ENCODE data around the gene THOC2.
"Not testable (repeated sequence)": the region's sequence is repeated elsewhere in the genome, so short reads cannot be mapped to it uniquely, and the experiment has no call there.

THOC2 gene

DNA sequence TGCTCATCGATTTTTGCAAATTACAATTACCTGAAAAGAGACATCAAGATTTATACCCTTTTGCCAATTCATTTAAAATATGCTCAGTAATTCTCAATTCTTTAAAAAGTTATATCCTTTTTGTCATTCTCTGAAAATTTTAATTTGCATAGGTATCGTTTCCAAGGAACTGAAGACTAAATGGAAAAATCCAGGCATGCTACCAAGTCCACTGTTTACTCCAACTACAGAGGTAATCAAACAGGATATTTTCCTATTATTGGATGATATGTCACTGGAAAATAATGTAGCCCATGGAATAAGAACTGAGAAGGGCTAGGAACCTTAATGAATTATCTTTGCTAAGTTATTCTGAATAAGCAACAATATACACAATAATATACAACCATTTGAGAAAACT lies 132.7 kb downstream of the THOC2 start:
- no peak for FAIRE-seq
- TF ChIP-seq POLR2A (IDR thresholded peaks at IDR 0.05; ENCODE audit: low read depth, low read length) (no peak), SPI1 (IDR thresholded peaks at IDR 0.05; ENCODE audit: low read depth, low read length) (no peak), POLR2AphosphoS5 (IDR thresholded peaks at IDR 0.05; ENCODE audit: low read depth, low read length) (no peak), TAF1 (IDR thresholded peaks at IDR 0.05; ENCODE audit: low read depth, low read length) (no peak), PAX5 (IDR thresholded peaks at IDR 0.05; ENCODE audit: insufficient read depth, low read length, severe bottlenecking) (no peak), POU2F2 (IDR thresholded peaks at IDR 0.05; ENCODE audit: low read depth, low read length) (no peak)

DNA sequence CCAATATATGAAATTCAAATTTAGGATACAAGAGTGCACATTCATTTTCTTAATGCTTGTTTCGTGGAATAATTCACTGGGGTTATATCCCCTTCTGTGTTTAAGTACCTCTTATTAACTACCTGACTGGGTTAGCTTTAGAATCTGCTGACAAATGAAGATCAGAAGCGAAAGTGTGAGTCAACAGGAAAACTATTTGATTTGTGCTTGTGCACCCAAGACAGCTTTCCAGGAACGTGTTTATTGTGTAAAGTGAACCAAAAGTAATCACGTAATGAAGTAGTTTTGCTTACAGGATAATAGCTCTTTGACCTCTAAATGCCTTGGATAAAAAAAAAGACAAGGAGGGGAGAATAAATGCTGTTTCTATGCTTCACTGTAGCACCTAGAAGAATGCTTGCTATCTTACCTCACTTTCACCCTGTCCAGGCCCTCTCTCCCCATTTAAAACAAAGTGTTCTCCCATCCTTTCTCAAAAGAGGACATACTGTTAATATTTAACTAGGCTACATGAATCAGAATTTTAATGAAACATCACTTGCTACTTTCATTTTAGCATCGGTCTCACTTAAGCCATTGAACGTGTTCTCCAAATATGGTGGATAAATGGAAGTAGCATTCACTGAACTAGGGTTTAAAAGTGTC lies 141.9 kb downstream of the THOC2 start:
- no peak for TF ChIP-seq POLR2A (IDR thresholded peaks at IDR 0.05; ENCODE audit: low read depth, low read length)
- TF ChIP-seq POU2F2 (IDR thresholded peaks at IDR 0.05; ENCODE audit: low read depth, low read length): no peak
- TF ChIP-seq PAX5 (IDR thresholded peaks at IDR 0.05; ENCODE audit: insufficient read depth, low read length, severe bottlenecking): no peak
- TF ChIP-seq TAF1 (IDR thresholded peaks at IDR 0.05; ENCODE audit: low read depth, low read length): no peak
- no peak for TF ChIP-seq SPI1 (IDR thresholded peaks at IDR 0.05; ENCODE audit: low read depth, low read length)
- TF ChIP-seq POLR2AphosphoS5 (IDR thresholded peaks at IDR 0.05; ENCODE audit: low read depth, low read length): no peak
- DNase-seq (ENCODE audit: insufficient read length, low spot score) (no peak), FAIRE-seq (peak; percentile 61)

More for the DNA sequence above, 132.7 kb downstream of the THOC2 start:
- no peak for DNase-seq (ENCODE audit: insufficient read length, low spot score)

DNA sequence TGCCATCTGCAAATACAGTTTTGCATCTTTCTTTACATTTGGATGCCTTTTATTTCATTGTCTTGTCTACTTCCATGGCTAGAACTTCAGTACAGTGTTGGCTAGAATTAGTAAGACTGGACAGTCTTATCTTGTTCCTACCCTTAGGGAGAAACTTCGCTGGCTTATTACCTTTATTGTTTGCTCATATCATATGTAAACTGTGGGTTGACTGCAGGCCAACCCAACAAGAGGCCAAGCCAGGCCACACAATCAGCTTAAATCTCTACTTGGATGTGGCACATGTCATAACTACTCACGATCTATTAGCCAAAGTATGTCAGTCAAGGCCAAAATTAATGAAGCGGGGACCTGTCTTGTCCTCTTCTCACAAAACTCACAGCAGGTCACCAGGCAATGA lies 144.1 kb downstream of the THOC2 start:
- no peak for TF ChIP-seq POU2F2 (IDR thresholded peaks at IDR 0.05; ENCODE audit: low read depth, low read length)
- TF ChIP-seq POLR2A (IDR thresholded peaks at IDR 0.05; ENCODE audit: low read depth, low read length): no peak
- no peak for TF ChIP-seq SPI1 (IDR thresholded peaks at IDR 0.05; ENCODE audit: low read depth, low read length)
- TF ChIP-seq POLR2AphosphoS5 (IDR thresholded peaks at IDR 0.05; ENCODE audit: low read depth, low read length): no peak
- TF ChIP-seq PAX5 (IDR thresholded peaks at IDR 0.05; ENCODE audit: insufficient read depth, low read length, severe bottlenecking): no peak
- TF ChIP-seq TAF1 (IDR thresholded peaks at IDR 0.05; ENCODE audit: low read depth, low read length): no peak
- DNase-seq (ENCODE audit: insufficient read length, low spot score) (no peak), FAIRE-seq (no peak)

DNA sequence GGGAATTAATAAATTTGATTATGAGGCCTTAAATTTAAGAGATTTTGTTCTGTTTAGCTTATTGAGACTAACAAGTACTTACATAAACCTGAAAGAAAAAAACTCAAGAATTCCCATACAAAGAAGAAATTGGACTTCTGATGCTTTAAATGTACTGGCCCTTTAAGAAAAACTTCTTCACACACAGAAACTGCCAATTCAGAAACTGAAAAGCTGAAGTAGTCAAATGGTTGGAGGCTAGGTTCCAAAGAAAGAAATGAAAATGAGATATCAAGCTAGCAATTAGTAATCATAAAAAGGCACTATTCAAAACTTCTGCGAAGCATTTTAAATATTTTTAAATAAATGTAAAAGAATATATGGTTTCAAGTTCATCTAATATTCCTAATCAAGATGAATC lies 151.3 kb downstream of the THOC2 start:
- DNase-seq (ENCODE audit: insufficient read length, low spot score): no peak
- no peak for TF ChIP-seq TAF1 (IDR thresholded peaks at IDR 0.05; ENCODE audit: low read depth, low read length)
- no peak for TF ChIP-seq POU2F2 (IDR thresholded peaks at IDR 0.05; ENCODE audit: low read depth, low read length)
- no peak for TF ChIP-seq POLR2AphosphoS5 (IDR thresholded peaks at IDR 0.05; ENCODE audit: low read depth, low read length)
- FAIRE-seq: no peak

DNA sequence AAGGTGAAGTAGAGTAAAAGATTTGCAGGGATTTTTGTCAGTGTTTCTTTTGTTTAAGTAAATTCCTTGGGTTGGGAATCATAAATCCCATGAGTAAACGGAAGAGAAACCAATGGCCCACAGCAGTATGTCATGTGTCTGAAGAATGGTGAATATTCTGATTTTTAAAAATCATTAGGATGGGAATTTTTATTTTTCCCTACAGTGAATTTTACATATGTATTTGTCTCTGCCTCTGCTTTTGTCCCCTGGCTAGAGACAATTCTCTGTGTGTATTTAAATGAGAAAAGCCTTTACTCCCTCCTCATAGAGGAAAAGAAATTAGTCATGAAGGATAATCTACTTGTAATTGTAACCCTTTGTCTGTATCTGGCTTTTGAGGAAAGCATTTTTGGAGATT lies 152.1 kb downstream of the THOC2 start:
- TF ChIP-seq POLR2AphosphoS5 (IDR thresholded peaks at IDR 0.05; ENCODE audit: low read depth, low read length): no peak
- TF ChIP-seq POU2F2 (IDR thresholded peaks at IDR 0.05; ENCODE audit: low read depth, low read length): no peak
- TF ChIP-seq TAF1 (IDR thresholded peaks at IDR 0.05; ENCODE audit: low read depth, low read length): no peak
- TF ChIP-seq POLR2A (IDR thresholded peaks at IDR 0.05; ENCODE audit: low read depth, low read length): no peak
- TF ChIP-seq SPI1 (IDR thresholded peaks at IDR 0.05; ENCODE audit: low read depth, low read length): no peak
- no peak for TF ChIP-seq PAX5 (IDR thresholded peaks at IDR 0.05; ENCODE audit: insufficient read depth, low read length, severe bottlenecking)
- DNase-seq (ENCODE audit: insufficient read length, low spot score) (no peak), FAIRE-seq (no peak)

DNA sequence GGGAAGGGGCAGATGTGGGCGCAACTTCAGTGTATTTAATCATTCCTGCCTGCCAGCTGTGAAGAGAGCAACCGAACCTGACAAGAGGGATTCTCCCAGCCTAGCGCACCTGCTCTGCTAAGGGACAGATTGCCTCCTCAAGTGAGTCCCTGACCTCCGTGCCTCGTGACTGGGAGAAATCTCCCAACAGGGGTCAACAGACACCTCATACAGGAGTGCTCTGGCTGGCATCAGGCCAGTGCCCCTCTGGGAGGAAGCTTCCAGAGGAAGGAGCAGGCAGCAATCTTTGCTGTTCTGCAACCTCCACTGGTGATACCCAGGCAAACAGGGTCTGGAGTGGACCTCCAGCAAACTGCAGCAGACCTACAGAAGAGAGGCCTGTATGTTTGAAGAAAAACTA lies 158.8 kb downstream of the THOC2 start:
- FAIRE-seq; DNase-seq (ENCODE audit: insufficient read length, low spot score): not testable (repeated sequence)

DNA sequence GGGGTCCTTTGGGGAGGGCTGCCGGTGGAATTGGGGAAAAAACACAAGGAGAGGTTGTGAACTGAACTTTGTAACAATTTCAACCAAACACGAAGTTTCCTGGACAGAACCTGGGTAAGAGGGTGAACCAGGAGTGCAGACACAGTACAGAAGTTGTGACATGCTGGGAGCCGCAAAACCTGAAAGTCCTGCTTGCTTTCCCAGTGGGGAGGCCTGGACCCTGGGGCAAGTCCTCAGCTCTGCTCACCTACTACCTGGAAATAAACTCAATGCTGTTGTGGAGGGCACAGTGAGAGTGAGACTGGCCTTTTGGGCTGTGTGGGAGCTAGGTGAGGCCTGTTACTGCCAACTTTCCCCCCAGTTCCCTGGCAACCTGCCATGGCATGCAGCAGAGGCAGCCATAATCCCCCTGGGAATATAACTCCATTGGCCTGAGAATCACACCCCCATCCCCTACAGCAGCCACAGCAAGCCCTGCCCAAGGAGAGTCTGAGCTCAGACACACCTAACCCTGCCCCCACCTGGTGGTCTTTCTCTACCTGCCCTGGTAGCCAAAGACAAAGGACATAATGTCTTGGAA lies 162.8 kb downstream of the THOC2 start:
- DNase-seq (ENCODE audit: insufficient read length, low spot score) (no peak), FAIRE-seq (no peak)
- TF ChIP-seq TAF1 (IDR thresholded peaks at IDR 0.05; ENCODE audit: low read depth, low read length): no peak
- TF ChIP-seq POLR2A (IDR thresholded peaks at IDR 0.05; ENCODE audit: low read depth, low read length): no peak
- TF ChIP-seq SPI1 (IDR thresholded peaks at IDR 0.05; ENCODE audit: low read depth, low read length): no peak
- TF ChIP-seq POLR2AphosphoS5 (IDR thresholded peaks at IDR 0.05; ENCODE audit: low read depth, low read length): no peak
- TF ChIP-seq PAX5 (IDR thresholded peaks at IDR 0.05; ENCODE audit: insufficient read depth, low read length, severe bottlenecking): no peak
- TF ChIP-seq POU2F2 (IDR thresholded peaks at IDR 0.05; ENCODE audit: low read depth, low read length): no peak

DNA sequence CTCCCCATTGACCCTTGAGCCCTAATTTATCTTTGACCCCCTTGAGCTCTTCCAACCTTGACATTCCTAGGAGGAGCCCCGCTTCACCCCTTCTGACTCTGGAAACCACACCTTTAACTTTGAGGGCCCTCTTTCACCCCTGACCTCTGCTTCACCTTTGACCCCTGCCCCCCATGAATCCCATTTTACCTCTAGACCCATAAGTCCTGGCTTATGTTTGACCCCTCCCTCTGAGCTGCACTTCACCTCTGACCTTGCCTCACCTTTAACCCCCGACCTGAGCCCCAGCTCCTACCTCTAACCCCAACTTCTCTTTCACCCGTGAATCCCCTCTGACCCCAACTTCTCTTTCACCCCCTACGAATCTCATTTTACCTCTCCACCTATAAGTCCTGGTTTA lies 169.7 kb downstream of the THOC2 start:
- no peak for FAIRE-seq
- DNase-seq (ENCODE audit: insufficient read length, low spot score): no peak

DNA sequence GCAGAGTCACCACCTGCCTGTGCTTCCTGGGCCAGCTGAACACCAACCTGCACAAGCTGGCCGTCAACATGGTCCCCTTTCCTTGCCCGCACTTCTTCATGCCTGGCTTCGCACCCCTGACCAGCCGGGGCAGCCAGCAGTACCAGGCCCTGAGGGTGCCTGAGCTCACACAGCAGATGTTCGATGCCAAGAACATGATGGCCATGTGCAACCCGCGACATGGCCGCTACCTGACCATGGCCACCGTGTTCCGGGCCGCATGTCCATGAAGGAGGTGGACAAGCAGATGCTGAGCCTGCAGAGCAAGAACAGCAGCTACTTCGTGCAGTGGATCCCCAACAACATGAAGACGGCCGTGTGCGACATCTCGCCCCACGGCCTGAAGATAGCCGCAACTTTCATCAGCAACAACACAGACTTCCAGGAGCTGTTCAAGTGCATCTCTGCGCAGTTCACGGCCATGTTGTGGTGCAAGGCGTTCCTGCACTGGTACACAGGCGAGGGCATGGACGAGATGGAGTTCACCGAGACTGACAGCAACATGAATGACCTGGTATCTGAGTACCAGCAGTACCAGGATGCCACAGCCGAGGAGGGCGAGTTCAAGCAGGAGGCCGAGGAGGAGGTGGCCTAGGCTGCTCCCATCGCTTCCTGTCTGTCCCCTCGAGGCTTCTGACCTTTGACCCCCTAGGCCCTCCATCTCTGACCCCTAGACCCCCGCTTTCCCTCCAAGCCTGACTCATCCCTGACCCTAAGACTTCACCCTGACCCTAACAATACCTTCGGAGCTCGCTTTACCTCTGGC lies 170.3 kb downstream of the THOC2 start:
- no peak for FAIRE-seq
- DNase-seq (ENCODE audit: insufficient read length, low spot score): no peak
- no peak for TF ChIP-seq POLR2A (IDR thresholded peaks at IDR 0.05; ENCODE audit: low read depth, low read length)
- no peak for TF ChIP-seq POLR2AphosphoS5 (IDR thresholded peaks at IDR 0.05; ENCODE audit: low read depth, low read length)
- no peak for TF ChIP-seq PAX5 (IDR thresholded peaks at IDR 0.05; ENCODE audit: insufficient read depth, low read length, severe bottlenecking)
- TF ChIP-seq SPI1 (IDR thresholded peaks at IDR 0.05; ENCODE audit: low read depth, low read length): no peak
- no peak for TF ChIP-seq POU2F2 (IDR thresholded peaks at IDR 0.05; ENCODE audit: low read depth, low read length)
- no peak for TF ChIP-seq TAF1 (IDR thresholded peaks at IDR 0.05; ENCODE audit: low read depth, low read length)

More for the DNA sequence above, 169.7 kb downstream of the THOC2 start:
- no peak for TF ChIP-seq POLR2A (IDR thresholded peaks at IDR 0.05; ENCODE audit: low read depth, low read length)
- no peak for TF ChIP-seq PAX5 (IDR thresholded peaks at IDR 0.05; ENCODE audit: insufficient read depth, low read length, severe bottlenecking)
- TF ChIP-seq POU2F2 (IDR thresholded peaks at IDR 0.05; ENCODE audit: low read depth, low read length): no peak
- TF ChIP-seq SPI1 (IDR thresholded peaks at IDR 0.05; ENCODE audit: low read depth, low read length): no peak
- no peak for TF ChIP-seq TAF1 (IDR thresholded peaks at IDR 0.05; ENCODE audit: low read depth, low read length)
- no peak for TF ChIP-seq POLR2AphosphoS5 (IDR thresholded peaks at IDR 0.05; ENCODE audit: low read depth, low read length)
